Colonic mucosa (tissue), 4 donors: ENCODE data around the gene LHFPL3. TPM values are rescaled to one million over a fixed set of nuclear protein-coding genes. Genes with fewer than 3 reads are reported as not detected.

Experiments
- DNase-seq: peaks from one replicate; pipeline ENCODE4 v3.0.0-alpha.2; 2020
- H3K27ac ChIP-seq: fragments of 200-600 bp; one replicate; pipeline ENCODE4 v1.8.0; 2021
- H3K27me3 ChIP-seq: fragments of 200-600 bp; one replicate; pipeline ENCODE4 v1.8.0; 2021
- H3K36me3 ChIP-seq: fragments of 200-600 bp; one replicate; pipeline ENCODE4 v1.8.0; 2021
- H3K4me1 ChIP-seq: fragments of 200-600 bp; one replicate; pipeline ENCODE4 v1.8.0; 2021; ENCODE audit warnings: mild to moderate bottlenecking
- H3K4me3 ChIP-seq: fragments of 200-600 bp; one replicate; pipeline ENCODE4 v1.8.0; 2021
- H3K9ac ChIP-seq, 2 donors: one replicate each; pipeline ENCODE4 v1.7.0; 2013; ENCODE audit warnings: control low read depth in 2 of 2, low read depth in 2 of 2, low read length in 2 of 2
- H3K9me3 ChIP-seq: fragments of 200-600 bp; one replicate; pipeline ENCODE4 v1.8.0; 2021
- intact Hi-C: fragments of 100-400 bp; cut with DNase I; formaldehyde crosslinking; loops from one replicate; pipeline ENCODE4 v1.14.1; 2022
- total RNA-seq, 2 donors: library from RNA; stranded (reverse); fragmentation: NEBNext Ultra II Directional in 1 of 2; extraction: Animal tissue kit (Norgen Biotek cat#: 25700) in 1 of 2; gene quantifications; one replicate each; pipeline ENCODE4 v1.2.1, GENCODE V29; 2021
- TF ChIP-seq, protein P1 (sequence below): fragments of 200-600 bp; IDR thresholded peaks from one replicate; pipeline ENCODE4 v1.8.0; 2022; ENCODE audit warnings: antibody characterized with exemption, mild to moderate bottlenecking
- donor health status: healthy.
- donor health status: DM: no; HTN: no; CAD: no.
- donor health status: DM: no; HTN: no; CAD: no.

LHFPL3 gene
- total RNA-seq, 2 donors from 2014 or later = 0.12 to 0.27 TPM

GRCh38 chr7:104761892-104762291 is 433.5 kb downstream of the LHFPL3 start:
- Histone ChIP-seq H3K4me1 (no peaks in the 10 kb centered on the region), H3K36me3 (no peaks in the 10 kb centered on the region), H3K27ac (no peak overlapping the region), H3K4me3 (no peak overlapping the region), H3K9me3 (no peaks in the 10 kb centered on the region), H3K27me3 (no peaks in the 10 kb centered on the region), H3K9ac (no peak overlapping the region)
- TF ChIP-seq, protein P1, sequence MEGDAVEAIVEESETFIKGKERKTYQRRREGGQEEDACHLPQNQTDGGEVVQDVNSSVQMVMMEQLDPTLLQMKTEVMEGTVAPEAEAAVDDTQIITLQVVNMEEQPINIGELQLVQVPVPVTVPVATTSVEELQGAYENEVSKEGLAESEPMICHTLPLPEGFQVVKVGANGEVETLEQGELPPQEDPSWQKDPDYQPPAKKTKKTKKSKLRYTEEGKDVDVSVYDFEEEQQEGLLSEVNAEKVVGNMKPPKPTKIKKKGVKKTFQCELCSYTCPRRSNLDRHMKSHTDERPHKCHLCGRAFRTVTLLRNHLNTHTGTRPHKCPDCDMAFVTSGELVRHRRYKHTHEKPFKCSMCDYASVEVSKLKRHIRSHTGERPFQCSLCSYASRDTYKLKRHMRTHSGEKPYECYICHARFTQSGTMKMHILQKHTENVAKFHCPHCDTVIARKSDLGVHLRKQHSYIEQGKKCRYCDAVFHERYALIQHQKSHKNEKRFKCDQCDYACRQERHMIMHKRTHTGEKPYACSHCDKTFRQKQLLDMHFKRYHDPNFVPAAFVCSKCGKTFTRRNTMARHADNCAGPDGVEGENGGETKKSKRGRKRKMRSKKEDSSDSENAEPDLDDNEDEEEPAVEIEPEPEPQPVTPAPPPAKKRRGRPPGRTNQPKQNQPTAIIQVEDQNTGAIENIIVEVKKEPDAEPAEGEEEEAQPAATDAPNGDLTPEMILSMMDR = no peak
- intact Hi-C loops = no loop called here
- no peak for DNase-seq

GRCh38 chr7:104767113-104767512 is 438.7 kb downstream of the LHFPL3 start:
- intact Hi-C loops = no loop called here

DNA sequence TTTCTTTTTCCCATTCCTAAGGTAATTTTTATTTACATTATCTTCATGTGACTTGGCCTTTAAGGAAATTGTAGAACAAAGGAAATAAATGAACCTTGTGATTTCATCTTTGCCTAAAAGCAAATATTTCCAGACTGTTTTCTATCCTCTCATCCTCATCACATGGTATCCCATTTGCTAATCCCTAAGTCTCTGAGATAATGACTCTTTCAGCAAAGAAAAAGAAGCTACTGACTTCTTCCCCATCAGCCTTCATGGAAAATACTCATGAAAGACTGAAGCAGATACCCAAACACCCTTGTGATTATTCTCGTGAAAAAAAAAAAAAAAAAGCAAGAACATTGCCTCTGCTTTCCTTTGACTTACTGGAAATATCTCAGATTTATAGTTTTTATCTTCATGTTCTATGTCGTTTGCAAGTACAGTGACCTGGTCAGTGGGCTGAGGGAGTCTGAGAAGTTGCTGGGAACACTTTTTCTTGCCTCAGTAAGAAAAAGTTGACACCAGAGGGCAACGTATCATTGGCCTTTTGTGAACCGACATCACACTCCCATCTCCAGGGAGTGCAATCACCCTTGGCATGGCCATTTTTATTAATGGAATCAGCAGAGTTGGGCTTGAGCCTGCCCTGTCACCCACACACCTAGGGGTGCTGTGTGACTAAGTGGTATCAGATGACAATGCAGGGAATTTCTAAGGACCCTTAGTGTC is 439.6 kb downstream of the LHFPL3 start:
- no peaks in the 10 kb centered on the region for H3K9me3 ChIP-seq
- no peaks in the 10 kb centered on the region for H3K4me1 ChIP-seq
- no peak for DNase-seq
- intact Hi-C loops = no loop called here
- H3K27ac ChIP-seq = no peak overlapping the region
- no peaks in the 10 kb centered on the region for H3K27me3 ChIP-seq
- TF ChIP-seq, protein P1 = no peak
- no peaks in the 10 kb centered on the region for H3K36me3 ChIP-seq
- no peak overlapping the region for H3K9ac ChIP-seq
- H3K4me3 ChIP-seq = no peak overlapping the region

More at GRCh38 chr7:104767113-104767512, 438.7 kb downstream of the LHFPL3 start:
- Histone ChIP-seq H3K27ac (no peak overlapping the region), H3K27me3 (no peaks in the 10 kb centered on the region), H3K9me3 (no peaks in the 10 kb centered on the region), H3K4me3 (no peak overlapping the region), H3K36me3 (no peaks in the 10 kb centered on the region), H3K4me1 (no peaks in the 10 kb centered on the region), H3K9ac (no peak overlapping the region)
- DNase-seq = no peak
- TF ChIP-seq, protein P1 = no peak

- Histone ChIP-seq H3K4me1 (no peaks in the 10 kb centered on the region), H3K4me3 (no peak overlapping the region), H3K27ac (no peak overlapping the region), H3K9me3 (no peaks in the 10 kb centered on the region), H3K27me3 (no peaks in the 10 kb centered on the region), H3K36me3 (no peaks in the 10 kb centered on the region), H3K9ac (no peak overlapping the region)
- intact Hi-C loops = no loop called here
- TF ChIP-seq, protein P1 = no peak
- DNase-seq = no peak
Measured at GRCh38 chr7:104772405-104773345, 444.3 kb downstream of the LHFPL3 start.

DNA sequence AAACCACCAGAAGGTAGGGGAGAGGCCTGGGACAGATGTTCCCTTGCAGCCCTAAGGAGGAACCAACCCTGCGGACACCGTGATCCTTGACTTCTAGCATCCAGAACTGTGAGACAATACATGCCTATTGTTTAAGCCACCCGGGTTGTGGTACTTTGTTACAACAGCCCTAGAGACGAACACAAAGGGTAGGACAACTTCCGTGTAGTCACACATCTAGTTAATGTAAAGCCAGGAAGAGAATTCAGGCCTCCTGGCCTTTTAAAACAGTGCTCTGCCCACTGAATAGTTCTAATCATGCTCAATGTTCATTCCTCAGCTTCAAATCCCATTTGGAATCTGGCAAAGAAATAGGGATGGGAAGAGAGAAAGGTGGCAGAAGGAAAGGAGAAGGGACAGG is 445.4 kb downstream of the LHFPL3 start:
- TF ChIP-seq, protein P1 = no peak
- no peaks in the 10 kb centered on the region for H3K9me3 ChIP-seq
- intact Hi-C loops = no loop called here
- no peak overlapping the region for H3K9ac ChIP-seq
- no peaks in the 10 kb centered on the region for H3K36me3 ChIP-seq
- H3K4me3 ChIP-seq = no peak overlapping the region
- no peak overlapping the region for H3K27ac ChIP-seq
- H3K4me1 ChIP-seq = no peaks in the 10 kb centered on the region
- no peak for DNase-seq
- H3K27me3 ChIP-seq = no peaks in the 10 kb centered on the region
